ENCODE results near the gene BTBD10. TPM values are rescaled to one million over a fixed set of nuclear protein-coding genes. Genes with fewer than 3 reads are reported as not detected.
"Not testable (repeated sequence)": the region's sequence is repeated elsewhere in the genome, so short reads cannot be mapped to it uniquely, and the experiment has no call there.

Gene BTBD10
- total and polyA plus RNA-seq, 7 donors, result 18.9 to 77.8 (median 43.3) TPM

DNA sequence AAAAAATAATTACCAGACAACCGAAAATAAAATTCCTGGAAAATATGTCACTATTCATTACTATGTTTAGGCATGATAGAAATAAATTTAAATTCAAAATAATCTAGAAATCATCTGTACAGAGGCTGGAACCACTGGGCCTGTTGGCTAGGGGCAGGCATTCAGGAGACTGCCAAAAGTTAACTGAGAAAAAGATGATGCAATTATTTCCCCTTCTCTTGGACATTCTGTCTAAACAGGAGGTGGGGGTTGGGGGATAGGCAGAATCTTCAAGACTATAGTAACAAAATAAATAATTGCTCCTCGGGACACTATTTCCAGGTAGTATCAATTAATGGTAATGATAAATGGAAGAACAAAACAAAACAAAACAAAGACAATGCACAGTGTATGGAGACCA is 14.1 kb downstream of the BTBD10 start:
- DNase-seq, result peak; percentile 68
- H3K27ac ChIP-seq, result peak overlapping the region; percentile 20 to 59 (median 31)
- 77 to 87% methylated on average over 2 of the region's 2 CpGs for WGBS, 2 donors
- peaks cover 0 to 28% (median 14%) of the 10 kb centered on the region in 4 donors for H3K4me1 ChIP-seq
- intact Hi-C loops (cut with DNase I), result no loop called here
- no peaks in the 10 kb centered on the region for H3K27me3 ChIP-seq
- TF ChIP-seq, protein P1, sequence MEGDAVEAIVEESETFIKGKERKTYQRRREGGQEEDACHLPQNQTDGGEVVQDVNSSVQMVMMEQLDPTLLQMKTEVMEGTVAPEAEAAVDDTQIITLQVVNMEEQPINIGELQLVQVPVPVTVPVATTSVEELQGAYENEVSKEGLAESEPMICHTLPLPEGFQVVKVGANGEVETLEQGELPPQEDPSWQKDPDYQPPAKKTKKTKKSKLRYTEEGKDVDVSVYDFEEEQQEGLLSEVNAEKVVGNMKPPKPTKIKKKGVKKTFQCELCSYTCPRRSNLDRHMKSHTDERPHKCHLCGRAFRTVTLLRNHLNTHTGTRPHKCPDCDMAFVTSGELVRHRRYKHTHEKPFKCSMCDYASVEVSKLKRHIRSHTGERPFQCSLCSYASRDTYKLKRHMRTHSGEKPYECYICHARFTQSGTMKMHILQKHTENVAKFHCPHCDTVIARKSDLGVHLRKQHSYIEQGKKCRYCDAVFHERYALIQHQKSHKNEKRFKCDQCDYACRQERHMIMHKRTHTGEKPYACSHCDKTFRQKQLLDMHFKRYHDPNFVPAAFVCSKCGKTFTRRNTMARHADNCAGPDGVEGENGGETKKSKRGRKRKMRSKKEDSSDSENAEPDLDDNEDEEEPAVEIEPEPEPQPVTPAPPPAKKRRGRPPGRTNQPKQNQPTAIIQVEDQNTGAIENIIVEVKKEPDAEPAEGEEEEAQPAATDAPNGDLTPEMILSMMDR (IDR thresholded peaks at IDR 0.05), result no peak
- TF ChIP-seq EP300 (IDR thresholded peaks at IDR 0.05) (no peak), POLR2A (IDR thresholded peaks at IDR 0.05) (no peak)
- no peak overlapping the region for H3K4me3 ChIP-seq
- no peaks in the 10 kb centered on the region for H3K9me3 ChIP-seq
- no peaks in the 10 kb centered on the region for H3K36me3 ChIP-seq

DNA sequence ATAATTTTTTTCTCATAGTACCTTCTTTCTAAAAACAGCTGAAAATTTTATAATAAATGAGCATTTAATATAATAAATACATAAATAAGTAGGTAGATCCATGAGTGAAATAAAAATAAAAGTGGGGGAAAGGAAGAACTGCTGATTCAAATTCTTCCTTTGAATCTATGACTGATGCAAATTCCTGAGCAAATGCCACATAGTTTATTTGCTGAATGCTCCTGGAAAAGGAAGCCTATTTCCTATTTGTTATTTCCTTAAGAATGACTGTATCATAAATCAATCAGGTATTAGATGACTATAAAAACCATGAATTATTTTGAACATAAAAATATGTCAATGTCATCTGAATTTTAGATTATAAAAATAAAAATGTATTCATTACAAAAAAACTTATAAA is 16.6 kb downstream of the BTBD10 start:
- Histone ChIP-seq H3K27ac (no peak overlapping the region), H3K36me3 (no peaks in the 10 kb centered on the region), H3K9me3 (no peaks in the 10 kb centered on the region), H3K27me3 (no peaks in the 10 kb centered on the region), H3K4me1 (peaks cover 0 to 28% (median 14%) of the 10 kb centered on the region in 4 donors), H3K4me3 (no peak overlapping the region)
- DNase-seq, result no peak
- TF ChIP-seq, protein P1 (IDR thresholded peaks at IDR 0.05), result no peak
- TF ChIP-seq POLR2A (IDR thresholded peaks at IDR 0.05), result no peak
- no peak for TF ChIP-seq POLR2AphosphoS5 (IDR thresholded peaks at IDR 0.05)
- TF ChIP-seq EP300 (IDR thresholded peaks at IDR 0.05), result no peak
- intact Hi-C loops (cut with DNase I), result no loop called here

DNA sequence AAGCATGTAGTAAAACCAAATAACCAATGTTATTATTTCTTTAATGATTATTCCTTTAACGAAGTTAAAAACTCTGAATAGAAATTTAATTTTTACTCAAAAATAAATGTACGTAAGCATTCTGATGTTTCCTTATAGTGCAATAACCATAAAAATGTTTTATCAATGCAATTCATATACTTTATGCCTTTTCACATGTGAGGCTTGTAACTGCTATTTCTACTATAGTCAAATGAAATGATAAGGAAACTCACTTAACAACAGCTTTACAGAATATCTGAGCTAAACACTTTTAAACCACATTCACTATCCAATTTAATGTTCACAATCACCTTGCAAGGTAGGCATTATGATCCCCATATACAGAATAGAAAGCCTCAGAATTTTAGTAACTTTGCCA is 17.4 kb downstream of the BTBD10 start:
- intact Hi-C loops (cut with DNase I), result no loop called here
- no peak overlapping the region for H3K4me3 ChIP-seq
- H3K36me3 ChIP-seq, result no peaks in the 10 kb centered on the region
- no peaks in the 10 kb centered on the region for H3K27me3 ChIP-seq
- H3K4me1 ChIP-seq, result peaks cover 0 to 31% (median 14%) of the 10 kb centered on the region in 4 donors
- H3K9me3 ChIP-seq, result no peaks in the 10 kb centered on the region
- no peak for TF ChIP-seq EP300 (IDR thresholded peaks at IDR 0.05)
- TF ChIP-seq POLR2AphosphoS5 (IDR thresholded peaks at IDR 0.05), result no peak
- no peak for TF ChIP-seq POLR2A (IDR thresholded peaks at IDR 0.05)
- TF ChIP-seq, protein P1 (IDR thresholded peaks at IDR 0.05), result no peak
- 26 to 73% methylated on average over 2 of the region's 2 CpGs for WGBS, 2 donors
- no peak overlapping the region for H3K27ac ChIP-seq
- DNase-seq, result no peak

DNA sequence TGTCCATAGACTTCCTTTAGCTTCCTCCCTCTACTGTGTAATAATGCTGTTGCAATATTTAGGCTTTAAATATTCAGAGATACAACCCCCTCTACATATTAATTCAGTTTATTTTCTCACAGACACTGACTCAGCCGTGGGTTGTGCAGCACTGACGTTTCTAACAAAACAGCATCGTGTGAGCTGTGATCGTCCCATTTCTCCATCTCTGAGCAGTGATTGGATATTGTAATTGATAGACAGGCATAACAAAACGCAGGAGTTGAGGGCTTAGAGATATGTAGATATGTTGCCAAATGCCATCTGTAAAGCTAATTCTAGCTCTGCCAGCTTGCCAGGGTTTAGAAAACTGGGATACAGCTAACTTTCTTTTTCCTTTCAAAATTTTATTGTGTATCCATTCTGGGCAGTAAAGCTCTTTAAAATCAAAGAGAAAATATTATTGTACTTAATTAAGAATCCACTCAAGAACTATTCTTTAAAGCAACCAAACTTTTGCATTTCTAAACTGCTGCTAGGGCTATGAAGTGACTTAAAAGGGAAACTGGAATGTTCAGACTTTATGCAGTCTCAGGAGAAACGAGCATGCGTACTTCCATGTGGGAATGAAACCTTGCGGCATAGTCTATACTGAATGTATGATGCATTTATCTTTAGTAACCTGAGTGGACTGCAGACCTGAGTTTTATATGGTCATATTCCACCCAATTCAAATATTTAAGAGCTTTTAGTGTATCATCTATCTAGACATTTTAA is 22.7 kb downstream of the BTBD10 start:
- no peaks in the 10 kb centered on the region for H3K9me3 ChIP-seq
- WGBS, 2 donors, result 14 to 55% methylated on average over 8 of the region's 8 CpGs
- intact Hi-C loops (cut with DNase I), result no loop called here
- peaks cover 0 to 22% (median 2%) of the 10 kb centered on the region in 4 donors for H3K4me1 ChIP-seq
- TF ChIP-seq POLR2AphosphoS5 (IDR thresholded peaks at IDR 0.05), result peak in 1 of 4 donors; percentile 46
- TF ChIP-seq EP300 (IDR thresholded peaks at IDR 0.05), result no peak
- DNase-seq, result no peak
- H3K4me3 ChIP-seq, result peak overlapping the region; percentile 4 to 42 (median 34)
- no peaks in the 10 kb centered on the region for H3K27me3 ChIP-seq
- no peaks in the 10 kb centered on the region for H3K36me3 ChIP-seq
- H3K27ac ChIP-seq, result peak overlapping the region; percentile 51 to 73 (median 62)

DNA sequence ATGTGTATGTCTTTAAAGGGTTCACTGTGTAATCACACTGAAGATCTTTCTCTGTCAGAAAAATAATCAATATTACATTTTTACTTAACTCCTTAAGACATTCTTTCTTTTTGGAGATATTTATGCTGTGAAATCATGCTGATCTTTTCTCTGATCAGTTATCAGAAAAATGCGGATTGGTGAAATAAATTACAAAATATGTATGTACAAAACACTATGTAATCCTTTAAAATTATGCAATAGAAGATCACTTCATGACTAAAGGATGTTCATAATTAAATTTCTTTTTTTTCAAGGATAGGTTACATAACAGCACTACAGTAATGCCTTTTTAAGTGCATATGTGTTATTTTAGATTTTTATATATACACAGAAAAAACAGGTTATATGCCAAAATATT is 24.7 kb downstream of the BTBD10 start:
- Histone ChIP-seq H3K4me3 (no peak overlapping the region), H3K27ac (no peak overlapping the region), H3K4me1 (peaks cover 0 to 14% (median 2%) of the 10 kb centered on the region in 4 donors), H3K36me3 (no peaks in the 10 kb centered on the region), H3K9me3 (no peaks in the 10 kb centered on the region), H3K27me3 (no peaks in the 10 kb centered on the region)
- 92 to 96% methylated on average over 1 of the region's 1 CpG for WGBS, 2 donors
- no peak for DNase-seq
- intact Hi-C loops (cut with DNase I), result no loop called here
- TF ChIP-seq, protein P1 (IDR thresholded peaks at IDR 0.05), result no peak
- TF ChIP-seq EP300 (IDR thresholded peaks at IDR 0.05) (no peak), POLR2A (IDR thresholded peaks at IDR 0.05) (no peak), POLR2AphosphoS5 (IDR thresholded peaks at IDR 0.05) (no peak)

DNA sequence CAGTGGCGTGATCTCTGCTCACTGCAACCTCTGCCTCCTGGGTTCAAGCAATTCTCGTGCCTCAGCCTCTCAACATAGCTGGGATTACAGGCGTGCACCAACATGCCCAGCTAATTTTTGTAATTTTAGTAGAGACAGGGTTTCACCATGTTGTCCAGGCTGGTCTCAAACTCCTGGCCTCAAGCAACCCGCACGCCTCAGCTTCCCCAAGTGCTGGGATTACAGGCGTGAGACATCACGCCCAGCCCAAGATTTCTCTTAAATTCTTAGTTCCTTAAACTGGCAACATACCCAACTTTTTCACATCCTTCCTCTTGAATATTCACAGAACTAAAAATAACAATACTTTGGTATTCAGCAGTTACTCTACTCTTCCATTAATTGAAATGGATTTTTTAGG is 26.2 kb downstream of the BTBD10 start:
- H3K27ac ChIP-seq; intact Hi-C loops (cut with DNase I); H3K27me3 ChIP-seq; H3K36me3 ChIP-seq; H3K9me3 ChIP-seq; DNase-seq; H3K4me3 ChIP-seq: not testable (repeated sequence)
- WGBS, 2 donors, result 91 to 94% methylated on average over 7 of the region's 7 CpGs
- peaks cover 0 to 14% (median 2%) of the 10 kb centered on the region in 4 donors for H3K4me1 ChIP-seq
